Transverse colon (tissue), 4 donors: ENCODE data around the gene MAGI2.

Experiments
- CTCF ChIP-seq, 5 experiments: fragments of 200-600 bp in 3 of 5; fragments of 450-650 bp in 2 of 5; sonication (generic) in 3 of 5; IDR thresholded peaks; 1 replicate in 2 of 5; 2 replicates in 3 of 5; pipeline ENCODE4 v1.5.1; 2016 to 2017; ENCODE audit warnings: antibody characterized with exemption in 5 of 5, inconsistent platforms in 3 of 5, mild to moderate bottlenecking in 2 of 5, moderate library complexity in 1 of 5
- POLR2AphosphoS5 ChIP-seq, 3 donors: sonication (generic); formaldehyde crosslinking; IDR thresholded peaks; one replicate each; pipeline ENCODE4 v1.6.1; 2016; ENCODE audit warnings: antibody characterized with exemption in 3 of 3

- TF ChIP-seq CTCF (IDR thresholded peaks at IDR 0.05) (no peak), POLR2AphosphoS5 (IDR thresholded peaks at IDR 0.05) (no peak)
Measured at GRCh38 chr7:78634093-78634492, 819.4 kb downstream of the MAGI2 start.
